ENCODE measurements around the gene UFSP1.

UFSP1 gene

GRCh38 chr7:100880645-100881044 lies 8.9 kb downstream of the UFSP1 start:
- no peak for DNase-seq

GRCh38 chr7:100879685-100880261 lies 9.7 kb downstream of the UFSP1 start:
- no peak for DNase-seq

- no peak for DNase-seq
Measured at GRCh38 chr7:100878685-100879084, 10.8 kb downstream of the UFSP1 start.

- DNase-seq, result no peak
Measured at GRCh38 chr7:100878013-100878412, 11.5 kb downstream of the UFSP1 start.

GRCh38 chr7:100875356-100875751 lies 14.2 kb downstream of the UFSP1 start:
- DNase-seq, result peak in 1 of 5 donors; percentile 47

GRCh38 chr7:100874577-100875355 lies 14.7 kb downstream of the UFSP1 start, which contains the start of gene SRRT:
Gene SRRT (plus strand): TSS chr7:100875103. CDS start chr7:100875591, 488 bp downstream.
- peak; percentile 95 to 98 (median 96) for DNase-seq

- DNase-seq, result no peak
Measured at GRCh38 chr7:100874300-100874576, 15.3 kb downstream of the UFSP1 start.

- DNase-seq, result no peak
Measured at GRCh38 chr7:100873599-100874299, 15.8 kb downstream of the UFSP1 start.

- DNase-seq, result no peak
Measured at GRCh38 chr7:100867776-100868485, 21.6 kb downstream of the UFSP1 start.

GRCh38 chr7:100867040-100867775 lies 22.3 kb downstream of the UFSP1 start, which contains the start of gene TRIP6:
Gene TRIP6 (plus strand): TSS chr7:100867387. CDS start chr7:100867498, 111 bp downstream.
- DNase-seq, result peak in 3 of 5 donors; percentile 29 to 54 (median 31)

- DNase-seq, result no peak
Measured at GRCh38 chr7:100866729-100867039, 22.8 kb downstream of the UFSP1 start.

- peak in 1 of 5 donors; percentile 35 for DNase-seq
Measured at GRCh38 chr7:100865938-100866728, 23.4 kb downstream of the UFSP1 start.

GRCh38 chr7:100865372-100865911 lies 24.1 kb downstream of the UFSP1 start:
- DNase-seq, result no peak

GRCh38 chr7:100864263-100864845 lies 25.2 kb downstream of the UFSP1 start:
- no peak for DNase-seq

- no peak for DNase-seq
Measured at GRCh38 chr7:100863406-100863950, 26.0 kb downstream of the UFSP1 start.

GRCh38 chr7:100861616-100861985 lies 27.9 kb downstream of the UFSP1 start:
- DNase-seq, result no peak

- no peak for DNase-seq
Measured at GRCh38 chr7:100860702-100861615, 28.6 kb downstream of the UFSP1 start.

GRCh38 chr7:100859856-100860255 lies 29.7 kb downstream of the UFSP1 start:
- no peak for DNase-seq

- DNase-seq, result no peak
Measured at GRCh38 chr7:100856871-100857282, 32.6 kb downstream of the UFSP1 start.

- DNase-seq, result no peak
Measured at GRCh38 chr7:100855515-100855914, 34.0 kb downstream of the UFSP1 start.
